GM19025 (cell line): ENCODE data around the gene TSPAN33.
"Not testable (repeated sequence)": the region's sequence is repeated elsewhere in the genome, so short reads cannot be mapped to it uniquely, and the experiment has no call there.

Source experiments
- ATAC-seq: cut with Tn5 transposase; IDR thresholded peaks from one replicate; pipeline ENCODE4 v1.9.1; 2021; ENCODE audit warnings: mild to moderate bottlenecking, low read depth, moderate library complexity; ENCODE audit not compliant: unreplicated experiment

TSPAN33 gene

DNA sequence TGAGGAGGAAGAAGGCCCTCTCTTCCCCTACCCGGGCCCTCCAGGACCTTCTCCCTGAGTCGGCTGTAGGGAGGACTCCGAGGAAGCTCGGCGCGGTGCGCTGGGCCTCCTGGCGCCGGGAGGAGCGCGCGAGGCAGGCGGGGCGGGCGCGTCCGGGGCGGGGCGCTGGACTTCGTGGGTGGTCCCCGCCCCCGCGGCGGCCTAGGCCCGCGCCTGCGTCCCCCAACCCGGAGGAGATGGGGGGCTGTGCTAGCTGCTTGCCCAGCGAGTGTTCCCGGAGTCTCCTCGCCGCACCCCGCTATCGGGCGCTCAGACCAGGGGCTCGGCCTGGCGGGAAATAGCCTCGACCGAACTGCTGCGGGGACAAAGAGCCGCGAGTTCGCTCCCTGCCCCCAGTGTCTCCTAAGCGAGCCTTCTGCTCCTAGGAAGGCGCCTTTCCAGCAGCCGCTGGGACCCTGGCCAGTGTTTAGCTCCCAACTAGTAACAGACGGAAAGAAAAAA, 24.7 kb downstream of the TSPAN33 start:
- ATAC-seq: no peak

DNA sequence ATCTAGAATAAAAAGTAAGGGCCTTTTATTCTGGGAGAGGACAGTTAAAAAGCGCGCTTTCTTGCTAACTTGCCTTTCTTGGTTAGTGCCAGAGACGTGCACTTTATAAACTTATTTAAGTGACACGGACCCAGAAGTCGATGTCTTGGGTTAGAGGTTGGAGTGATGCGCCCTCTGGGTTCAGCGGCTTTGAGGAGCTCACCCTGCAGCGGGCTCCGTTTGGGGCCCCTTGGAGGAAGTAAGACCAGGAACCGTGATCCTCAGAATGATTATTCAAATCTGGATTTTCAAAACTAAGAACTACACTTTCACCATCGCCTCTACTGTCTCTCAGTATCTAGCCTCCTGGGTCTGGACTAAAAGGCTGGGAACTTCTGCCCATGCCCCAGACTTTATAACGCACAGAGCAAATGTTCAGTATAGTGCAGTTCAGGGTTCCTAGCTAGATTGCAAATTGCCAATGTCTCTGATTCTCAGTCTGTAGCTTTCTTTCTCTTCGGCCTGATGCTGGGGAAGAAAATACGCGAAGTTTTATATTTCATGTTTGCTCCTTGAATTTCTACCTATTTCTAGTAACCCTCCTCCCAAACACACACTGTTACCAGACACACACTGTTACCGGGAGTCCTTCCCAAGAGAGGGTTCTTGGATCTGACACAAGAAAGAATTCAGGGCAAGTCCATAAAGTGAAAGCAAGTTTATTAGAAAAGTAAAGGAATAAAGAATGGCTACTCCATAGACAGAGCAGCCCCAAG, 25.4 kb downstream of the TSPAN33 start:
- ATAC-seq: no peak

DNA sequence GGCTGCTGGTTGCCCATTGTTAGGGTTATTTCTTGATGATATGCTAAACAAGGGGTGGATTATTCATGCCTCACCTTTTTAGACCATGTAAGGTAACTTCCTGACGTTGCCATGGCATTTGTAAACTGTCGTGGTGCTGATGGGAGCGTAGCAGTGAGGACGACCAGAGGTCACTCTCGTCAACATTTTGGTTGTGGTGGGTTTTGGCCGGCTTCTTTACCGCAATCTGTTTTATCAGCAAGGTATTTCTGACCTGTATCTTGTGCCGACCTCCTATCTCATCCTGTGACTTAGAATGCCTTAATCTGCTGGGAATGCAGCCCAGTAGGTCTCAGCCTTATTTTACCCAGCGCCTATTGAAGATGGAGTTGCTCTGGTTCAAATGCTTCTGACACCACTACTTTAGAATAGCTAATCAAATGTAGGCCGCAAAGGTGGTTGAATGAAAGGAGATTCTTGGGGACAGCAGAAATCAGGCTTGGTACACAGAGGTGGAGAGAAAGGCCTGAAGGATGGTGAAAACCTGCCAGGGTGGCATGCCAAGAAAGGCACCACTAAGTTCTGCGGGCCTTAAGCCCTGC, 26.0 kb downstream of the TSPAN33 start:
- no peak for ATAC-seq

DNA sequence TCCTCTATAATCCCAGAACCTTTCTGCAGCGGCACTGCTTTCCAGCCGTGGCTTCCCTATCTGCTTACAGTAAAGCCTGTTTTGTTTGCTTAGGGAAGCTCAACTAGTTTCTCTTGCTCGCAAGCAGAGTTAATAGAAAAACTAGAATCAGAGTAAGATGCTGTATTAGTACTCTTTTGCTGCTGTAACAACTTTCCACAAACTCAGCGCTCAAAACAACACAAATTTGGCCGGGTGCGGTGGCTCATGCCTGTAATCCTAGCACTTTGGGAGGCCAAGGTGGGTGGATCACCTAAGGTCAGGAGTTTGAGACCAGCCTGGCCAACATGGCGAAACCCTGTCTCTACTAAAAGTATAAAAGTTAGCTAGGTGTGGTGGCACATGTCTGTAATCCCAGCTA, 29.4 kb downstream of the TSPAN33 start:
- not testable (repeated sequence) for ATAC-seq

DNA sequence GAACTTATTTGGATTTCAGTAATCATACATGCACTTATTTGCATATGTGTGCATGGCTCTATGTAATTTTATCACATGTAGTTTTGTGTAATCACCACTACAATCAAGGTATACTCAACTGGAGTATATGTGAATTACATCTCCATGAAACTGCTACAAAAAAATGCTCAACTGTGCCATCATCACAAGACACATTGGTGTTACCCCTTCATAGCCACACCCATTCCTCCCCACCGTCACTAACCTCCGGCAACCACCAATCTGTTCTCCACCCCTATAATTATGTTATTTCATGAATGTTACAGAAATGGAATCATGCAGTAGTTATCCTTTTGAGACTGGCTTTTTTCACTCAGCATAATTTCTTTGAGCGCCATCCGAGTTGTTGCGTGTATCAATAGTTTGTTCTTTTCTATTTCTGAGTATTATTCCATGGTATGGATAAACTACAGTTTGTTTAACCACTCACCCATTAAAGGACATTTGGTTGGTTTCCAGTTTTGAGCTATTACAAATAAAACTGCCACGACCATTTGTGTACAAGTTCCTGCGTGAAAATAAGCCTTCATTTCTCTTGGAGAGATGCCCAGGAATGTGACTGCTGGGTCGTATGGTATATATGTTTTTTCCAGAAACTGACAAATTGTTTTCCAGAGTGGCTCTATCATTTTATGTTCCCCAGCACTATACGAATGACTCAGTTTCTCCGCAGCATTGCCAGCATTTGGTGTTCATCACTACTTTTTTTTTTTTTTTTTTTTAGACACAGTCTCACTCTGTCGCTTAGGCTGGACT, 32.6 kb downstream of the TSPAN33 start:
- no peak for ATAC-seq

DNA sequence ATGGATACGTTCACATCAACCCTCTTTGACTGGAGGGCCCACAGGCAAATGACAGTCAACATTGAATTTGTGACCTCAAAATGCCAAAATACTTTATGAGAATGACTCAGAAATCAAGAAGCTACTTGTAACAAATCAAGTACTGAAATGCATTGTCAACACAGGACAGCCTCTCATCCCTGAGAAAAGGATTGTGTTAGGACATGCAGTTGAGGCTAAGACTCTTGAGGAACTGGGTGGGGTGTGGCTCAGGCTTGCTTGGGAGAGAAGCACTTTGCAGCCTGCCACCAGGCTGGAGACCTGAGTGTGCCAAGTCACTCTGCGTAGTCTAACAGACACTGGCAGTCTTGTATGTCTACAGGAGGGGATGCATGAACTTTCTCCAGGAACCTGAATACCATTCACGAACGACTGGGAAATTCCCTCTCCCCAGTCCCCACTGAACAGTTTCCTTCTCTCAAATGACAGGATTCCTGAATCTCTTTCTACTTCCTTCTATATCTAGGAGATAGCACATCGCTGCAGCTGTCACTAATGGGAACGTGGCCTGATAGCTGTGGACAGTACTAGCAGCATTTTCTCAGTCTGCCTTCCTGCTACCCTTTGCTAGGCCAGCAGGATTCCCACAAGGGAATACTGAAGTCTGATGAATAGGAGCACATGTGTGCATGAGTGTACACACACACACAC, 40.6 kb downstream of the TSPAN33 start:
- no peak for ATAC-seq

DNA sequence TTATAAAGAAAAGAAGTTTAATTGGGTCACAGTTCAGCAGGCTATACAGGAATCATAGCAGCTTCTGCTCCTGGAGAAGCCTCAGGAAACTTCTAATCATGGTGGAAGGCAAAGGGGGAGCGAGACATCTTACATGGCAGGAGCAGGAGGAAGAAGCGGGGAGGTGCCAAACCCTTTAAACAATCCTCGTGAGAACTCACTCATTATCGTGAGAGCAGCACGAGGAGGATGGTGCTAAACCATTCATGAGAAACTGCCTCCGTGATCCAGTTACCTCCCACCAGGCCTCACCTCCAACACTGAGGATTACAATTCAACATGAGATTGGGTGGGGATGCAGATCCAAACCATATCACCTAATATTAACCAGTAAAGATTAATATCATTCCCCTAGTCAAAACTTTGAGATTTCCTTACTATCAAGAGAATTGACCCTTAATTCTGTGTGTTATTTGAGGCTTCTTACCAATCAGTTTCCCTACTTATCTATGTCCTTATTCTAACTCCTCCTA, 42.3 kb downstream of the TSPAN33 start:
- no peak for ATAC-seq

DNA sequence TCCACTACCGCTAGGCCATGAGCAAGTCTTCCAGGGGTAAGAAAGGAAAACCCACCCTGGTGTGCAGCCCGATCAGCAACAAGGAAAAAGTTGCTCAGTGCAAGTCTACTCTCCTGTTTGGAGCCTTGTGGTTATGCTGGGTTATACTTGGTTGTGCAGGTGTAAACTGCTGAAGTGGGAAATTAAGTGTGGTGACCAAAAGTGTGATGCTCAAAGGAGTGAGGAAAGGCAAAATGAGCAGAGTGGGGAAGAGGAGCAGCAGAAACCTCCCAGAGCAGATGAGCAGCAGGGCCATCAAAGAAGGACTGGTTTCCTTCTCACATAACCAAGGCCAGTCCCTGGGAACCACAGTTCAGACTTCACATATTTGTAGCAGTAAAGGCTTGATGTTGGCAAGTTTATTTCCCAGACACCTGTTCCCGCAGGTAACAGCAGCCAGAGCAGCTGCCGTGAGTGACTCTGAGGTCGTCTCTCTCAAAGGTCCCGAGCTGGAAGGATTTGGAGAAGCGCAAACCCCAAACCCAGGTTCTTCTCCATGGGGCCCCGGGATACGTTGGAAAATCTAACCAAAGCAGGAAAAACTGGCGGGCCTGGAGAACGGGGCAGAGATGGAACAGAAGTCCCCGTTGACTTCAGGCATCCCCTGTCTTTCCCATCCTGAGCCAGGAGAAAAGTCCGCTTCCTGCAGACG, 43.3 kb downstream of the TSPAN33 start:
- ATAC-seq: no peak

DNA sequence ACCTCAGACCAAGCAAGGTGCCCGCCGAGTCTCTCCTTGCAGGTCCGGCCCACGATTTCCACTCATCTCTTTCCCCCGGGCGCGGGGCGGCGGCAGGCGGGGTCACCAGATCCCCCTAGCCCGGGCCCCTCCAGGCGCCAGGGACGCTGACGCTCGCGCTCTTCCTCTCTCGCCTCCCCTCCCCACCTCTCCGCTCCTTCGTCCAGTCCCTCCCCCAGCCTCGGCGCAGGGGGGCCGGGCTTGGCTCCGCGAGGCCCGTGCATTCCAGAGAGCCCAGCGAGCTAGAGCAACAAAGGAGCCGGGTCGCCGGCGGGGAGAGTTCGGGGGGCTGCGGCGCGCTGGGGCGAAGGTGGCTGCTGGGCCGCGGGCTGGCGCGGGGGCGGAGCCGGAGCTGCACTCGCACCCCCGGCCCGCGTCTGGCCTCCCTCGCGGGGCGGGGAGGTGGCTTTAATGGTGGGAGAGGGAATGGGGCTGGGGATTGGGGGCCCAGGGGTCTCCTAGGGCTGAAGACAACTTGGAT, 43.9 kb downstream of the TSPAN33 start, which contains the start of gene SMO:
TSS of gene SMO (plus strand) at position 262 of the 520 bp plus-strand sequence. CDS start 519 bp downstream, outside the sequence.
- no peak for ATAC-seq

DNA sequence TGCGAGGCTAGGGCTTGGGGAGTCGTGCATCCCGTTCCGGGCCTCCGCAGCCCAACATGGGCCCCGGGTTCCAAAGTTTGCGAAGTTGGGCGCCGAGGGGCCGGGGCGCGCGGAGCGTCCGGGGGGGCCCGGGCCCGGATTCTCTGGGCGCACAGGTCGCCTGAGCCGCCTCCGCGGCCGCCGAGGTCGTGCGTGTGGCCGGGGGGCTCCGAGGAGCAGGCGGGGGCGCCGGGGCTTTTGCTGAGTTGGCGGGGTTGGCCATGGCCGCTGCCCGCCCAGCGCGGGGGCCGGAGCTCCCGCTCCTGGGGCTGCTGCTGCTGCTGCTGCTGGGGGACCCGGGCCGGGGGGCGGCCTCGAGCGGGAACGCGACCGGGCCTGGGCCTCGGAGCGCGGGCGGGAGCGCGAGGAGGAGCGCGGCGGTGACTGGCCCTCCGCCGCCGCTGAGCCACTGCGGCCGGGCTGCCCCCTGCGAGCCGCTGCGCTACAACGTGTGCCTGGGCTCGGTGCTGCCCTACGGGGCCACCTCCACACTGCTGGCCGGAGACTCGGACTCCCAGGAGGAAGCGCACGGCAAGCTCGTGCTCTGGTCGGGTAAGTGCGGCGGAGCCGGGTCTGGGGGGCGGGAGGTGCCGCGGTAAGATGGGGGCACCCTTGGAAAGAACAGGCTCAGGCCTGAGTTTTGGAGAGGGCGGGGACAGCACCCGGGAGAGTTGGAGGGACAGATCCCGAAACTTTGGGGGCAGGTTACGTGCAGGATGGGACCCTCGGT, 44.6 kb downstream of the TSPAN33 start:
- no peak for ATAC-seq

DNA sequence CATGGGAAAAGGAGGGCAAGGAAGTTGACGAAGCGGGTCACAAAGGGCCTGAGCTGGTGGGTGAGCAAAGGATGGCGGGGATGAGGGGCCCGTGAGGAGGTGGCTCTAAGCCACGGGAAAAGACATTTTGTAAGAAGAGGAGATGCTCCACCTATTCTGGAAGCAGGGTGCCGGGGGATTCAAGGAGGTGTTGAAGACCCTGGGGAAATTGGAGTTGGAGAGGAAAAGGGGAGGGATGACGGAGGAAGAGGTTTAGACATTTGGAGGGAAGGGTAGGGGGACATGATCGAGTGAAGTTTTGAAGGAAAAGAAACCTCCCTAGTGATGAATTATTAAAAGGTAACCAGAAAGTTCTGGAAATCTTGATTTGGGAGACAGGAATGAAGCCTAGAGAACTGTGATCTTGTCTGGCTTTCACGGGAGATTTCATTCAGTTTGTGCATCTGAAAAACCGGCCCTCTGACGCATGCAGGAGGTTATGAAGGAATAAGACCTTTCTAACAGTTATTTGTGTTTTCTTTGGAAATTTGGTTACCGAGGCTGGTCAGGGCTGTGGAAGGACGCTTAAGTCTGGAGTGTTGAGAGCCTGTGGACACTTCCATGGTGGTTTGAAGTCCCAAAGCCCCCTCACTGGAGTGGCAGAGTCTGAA, 45.3 kb downstream of the TSPAN33 start:
- ATAC-seq: no peak

DNA sequence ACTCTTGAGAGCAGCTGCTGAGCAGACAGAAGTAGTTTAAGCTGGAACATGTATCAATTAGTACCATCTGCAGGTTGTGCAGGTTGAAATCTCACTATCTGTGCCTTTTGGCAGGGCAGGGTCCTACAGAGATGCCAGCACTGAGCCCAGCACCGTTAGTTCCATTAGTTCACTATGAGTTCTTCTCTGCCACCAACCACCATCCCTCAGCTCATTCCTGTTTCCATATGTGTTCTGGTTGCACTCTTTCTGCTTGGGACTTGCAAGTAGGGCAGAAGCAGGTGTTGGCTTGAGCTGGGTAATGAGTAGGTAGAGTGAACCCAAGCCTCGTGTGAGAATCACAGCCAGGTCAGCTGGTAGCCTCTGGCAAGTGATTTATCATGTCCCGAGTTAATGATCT, 46.8 kb downstream of the TSPAN33 start:
- no peak for ATAC-seq

DNA sequence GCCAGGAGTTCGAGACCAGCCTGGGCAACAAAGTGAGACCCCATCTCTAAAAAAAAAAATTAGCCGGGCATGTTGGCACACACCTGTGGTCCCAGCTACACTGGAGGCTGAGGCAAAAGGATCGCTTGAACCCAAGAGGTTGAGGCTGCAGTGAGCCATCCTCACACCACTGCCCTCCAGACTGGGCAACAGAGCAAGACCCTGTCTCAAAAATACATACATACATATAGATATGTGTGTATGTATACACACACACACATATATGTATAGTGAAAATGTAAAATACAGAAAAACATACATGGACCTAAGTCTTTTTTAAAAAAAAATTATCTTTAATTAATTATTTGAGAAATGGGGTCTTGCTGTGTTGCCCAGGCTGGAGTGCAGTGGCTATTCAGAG, 49.4 kb downstream of the TSPAN33 start:
- no peak for ATAC-seq

DNA sequence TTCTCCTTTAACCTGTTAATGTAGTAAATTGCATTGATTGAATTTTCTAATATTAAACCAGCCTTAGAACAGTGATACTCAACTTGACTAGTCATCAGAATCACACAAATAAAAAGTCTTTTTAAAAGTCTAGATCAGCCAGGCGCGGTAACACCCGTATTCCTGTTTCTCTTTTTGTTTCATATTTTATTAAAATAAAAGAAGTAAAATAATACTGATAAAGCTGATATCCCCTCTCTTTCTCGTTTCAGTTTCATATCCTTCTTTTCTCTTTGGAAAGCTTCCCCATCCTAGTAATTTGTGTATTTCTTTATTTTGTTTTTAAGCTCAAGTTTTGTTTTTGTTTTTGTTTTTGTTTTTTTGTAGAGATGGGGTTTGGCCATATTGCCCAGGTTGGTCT, 53.3 kb downstream of the TSPAN33 start:
- no peak for ATAC-seq

DNA sequence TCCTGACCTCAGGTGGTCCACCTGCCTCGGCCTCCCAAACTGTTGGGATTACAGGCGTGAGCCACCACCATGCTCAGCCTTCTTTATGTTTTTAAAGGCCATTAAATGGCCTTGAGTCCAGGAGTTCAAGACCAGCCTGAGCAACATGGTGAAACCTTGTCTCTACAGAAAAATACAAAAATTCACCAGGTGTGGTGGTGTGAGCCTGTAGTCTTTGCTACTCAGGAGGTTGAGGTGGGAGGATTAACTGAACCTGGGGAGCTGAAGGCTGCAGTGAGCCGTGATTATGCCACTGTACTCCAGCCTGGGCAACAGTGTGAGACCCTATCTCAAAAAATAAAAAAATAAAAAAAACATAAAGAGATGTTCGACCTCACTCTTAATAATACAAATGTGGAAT, 54.9 kb downstream of the TSPAN33 start:
- no peak for ATAC-seq

DNA sequence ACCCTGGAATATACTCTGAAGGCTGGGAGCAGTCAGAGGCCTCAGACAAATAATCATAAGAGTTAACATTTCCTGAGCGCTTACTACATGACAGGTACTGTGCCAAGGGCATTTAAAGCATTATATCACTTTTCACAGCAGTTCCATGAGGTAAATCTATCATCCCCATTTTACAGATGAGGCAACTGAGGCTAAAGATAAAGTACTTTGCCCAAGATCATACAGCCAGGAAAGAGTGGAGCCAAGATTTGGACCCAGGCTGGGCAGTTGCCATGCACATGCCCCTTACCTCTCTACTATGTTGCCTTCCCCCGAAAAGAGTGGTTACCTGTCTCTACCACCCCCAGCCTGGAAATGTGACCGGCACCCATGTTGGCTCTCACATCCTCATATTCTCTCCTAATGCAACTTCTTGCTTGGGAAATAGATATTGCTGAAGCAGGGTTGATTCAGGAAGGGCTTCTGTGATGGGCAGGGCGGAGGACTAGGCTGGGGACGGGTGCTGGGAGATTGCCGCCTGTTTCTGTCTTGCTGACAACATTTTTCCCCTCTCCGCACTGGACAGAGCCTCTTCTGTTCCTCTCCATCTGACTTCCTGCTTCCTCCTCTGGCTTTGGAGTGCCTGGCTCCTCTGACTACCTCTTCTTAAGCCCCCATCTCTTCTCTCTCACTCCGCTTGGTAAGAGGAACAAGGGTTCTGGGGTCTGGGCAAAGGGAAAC, 57.7 kb downstream of the TSPAN33 start:
- ATAC-seq: no peak

DNA sequence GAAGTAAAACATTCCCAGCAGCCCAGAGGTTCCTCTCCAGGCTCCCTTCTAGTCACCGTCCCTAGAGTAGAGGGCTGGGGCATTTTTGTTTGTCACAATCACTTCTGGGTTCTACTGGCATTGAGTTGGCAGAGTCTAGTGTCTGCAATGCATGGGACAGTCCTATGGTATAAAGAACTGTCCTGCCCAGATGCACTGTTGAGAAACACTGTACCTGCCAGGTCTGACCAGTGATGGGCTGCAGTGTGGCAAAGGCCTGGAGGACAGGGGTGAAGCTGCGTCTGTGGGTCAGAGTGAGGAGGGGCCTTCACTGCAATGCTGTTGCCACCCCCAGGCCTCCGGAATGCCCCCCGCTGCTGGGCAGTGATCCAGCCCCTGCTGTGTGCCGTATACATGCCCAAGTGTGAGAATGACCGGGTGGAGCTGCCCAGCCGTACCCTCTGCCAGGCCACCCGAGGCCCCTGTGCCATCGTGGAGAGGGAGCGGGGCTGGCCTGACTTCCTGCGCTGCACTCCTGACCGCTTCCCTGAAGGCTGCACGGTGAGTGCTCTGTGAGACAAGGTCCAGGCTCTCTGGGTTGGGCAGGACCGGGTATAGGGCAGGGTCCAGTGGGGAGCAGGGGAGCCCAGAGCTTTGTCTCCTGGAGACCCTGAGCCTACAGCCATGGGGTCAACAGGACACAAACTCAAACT, 58.7 kb downstream of the TSPAN33 start:
- ATAC-seq: no peak
